Lower leg skin (tissue), 4 donors: ENCODE measurements around the gene CPXM2. TPM values are rescaled to one million over a fixed set of nuclear protein-coding genes. Genes with fewer than 3 reads are reported as not detected.

Experiments used
- DNase-seq, 2 donors: peaks; one replicate each; pipeline ENCODE4 v3.0.0-alpha.2; 2019; ENCODE audit warnings: low spot score in 2 of 2
- H3K4me3 ChIP-seq: fragments of 200-600 bp; sonication (generic); 2 replicates; pipeline ENCODE4 v1.5.1; 2017; ENCODE audit warnings: mild to moderate bottlenecking, low read depth; ENCODE audit not compliant: poor library complexity, severe bottlenecking
- POLR2A ChIP-seq, 2 donors: fragments of 450-650 bp; IDR thresholded peaks; one replicate each; pipeline ENCODE4 v1.6.1; 2016 to 2017; ENCODE audit warnings: antibody characterized with exemption in 2 of 2, mild to moderate bottlenecking in 1 of 2, moderate library complexity in 1 of 2
- WGBS, 2 donors: methylation state at CpG; one replicate each; pipeline ENCODE4 v1.1.5; 2018; 5-methylcytosine and 5-hydroxymethylcytosine counted together
- intact Hi-C: fragments of 100-400 bp; cut with DNase I; formaldehyde crosslinking; loops from one replicate; pipeline ENCODE4 v1.15.0; 2023; ENCODE audit warnings: low total_unique reads
- total RNA-seq, 4 donors: library from RNA; depleted of rRNA; stranded (reverse); fragments of >200 nt; gene quantifications; one replicate each; pipeline ENCODE4 v1.1.0, GENCODE V29; 2016
- TF ChIP-seq, protein P1 (sequence below), 3 donors: fragments of 450-650 bp; IDR thresholded peaks; one replicate each; pipeline ENCODE4 v1.5.1; 2016; ENCODE audit warnings: antibody characterized with exemption in 3 of 3, mild to moderate bottlenecking in 3 of 3, moderate library complexity in 2 of 3

Gene CPXM2
- total RNA-seq, 4 donors from 2014 or later, result 1.6 to 7.0 (median 4.9) TPM

DNA sequence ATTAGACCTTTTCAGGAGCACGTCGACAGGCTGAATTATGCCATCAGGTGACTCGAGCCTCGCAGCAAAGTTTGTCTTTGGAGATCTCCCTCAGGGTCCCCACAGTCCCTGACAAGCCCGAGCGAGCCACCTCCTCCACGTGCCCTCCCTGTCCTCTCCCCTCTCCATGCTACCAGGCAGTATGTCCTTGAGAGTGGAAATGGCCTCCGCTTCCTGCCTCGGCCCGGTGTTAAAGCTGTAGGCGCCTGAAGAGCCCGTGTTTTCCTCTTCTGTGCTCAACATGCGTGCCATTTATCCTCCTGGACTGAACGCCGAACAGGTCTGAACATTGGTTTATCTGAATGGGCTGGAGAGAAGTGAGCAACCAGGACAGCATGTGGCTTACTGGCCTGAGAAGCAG lies 142.9 kb downstream of the CPXM2 start:
- H3K4me3 ChIP-seq, result no peak overlapping the region
- intact Hi-C loops, result no loop called here
- DNase-seq, result peak in 1 of 2 donors; percentile 70
- no peak for TF ChIP-seq POLR2A (IDR thresholded peaks at IDR 0.05)
- TF ChIP-seq, protein P1, sequence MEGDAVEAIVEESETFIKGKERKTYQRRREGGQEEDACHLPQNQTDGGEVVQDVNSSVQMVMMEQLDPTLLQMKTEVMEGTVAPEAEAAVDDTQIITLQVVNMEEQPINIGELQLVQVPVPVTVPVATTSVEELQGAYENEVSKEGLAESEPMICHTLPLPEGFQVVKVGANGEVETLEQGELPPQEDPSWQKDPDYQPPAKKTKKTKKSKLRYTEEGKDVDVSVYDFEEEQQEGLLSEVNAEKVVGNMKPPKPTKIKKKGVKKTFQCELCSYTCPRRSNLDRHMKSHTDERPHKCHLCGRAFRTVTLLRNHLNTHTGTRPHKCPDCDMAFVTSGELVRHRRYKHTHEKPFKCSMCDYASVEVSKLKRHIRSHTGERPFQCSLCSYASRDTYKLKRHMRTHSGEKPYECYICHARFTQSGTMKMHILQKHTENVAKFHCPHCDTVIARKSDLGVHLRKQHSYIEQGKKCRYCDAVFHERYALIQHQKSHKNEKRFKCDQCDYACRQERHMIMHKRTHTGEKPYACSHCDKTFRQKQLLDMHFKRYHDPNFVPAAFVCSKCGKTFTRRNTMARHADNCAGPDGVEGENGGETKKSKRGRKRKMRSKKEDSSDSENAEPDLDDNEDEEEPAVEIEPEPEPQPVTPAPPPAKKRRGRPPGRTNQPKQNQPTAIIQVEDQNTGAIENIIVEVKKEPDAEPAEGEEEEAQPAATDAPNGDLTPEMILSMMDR (IDR thresholded peaks at IDR 0.05), result no peak
- WGBS, 2 donors, result 76 to 82% methylated on average over 15 of the region's 15 CpGs

DNA sequence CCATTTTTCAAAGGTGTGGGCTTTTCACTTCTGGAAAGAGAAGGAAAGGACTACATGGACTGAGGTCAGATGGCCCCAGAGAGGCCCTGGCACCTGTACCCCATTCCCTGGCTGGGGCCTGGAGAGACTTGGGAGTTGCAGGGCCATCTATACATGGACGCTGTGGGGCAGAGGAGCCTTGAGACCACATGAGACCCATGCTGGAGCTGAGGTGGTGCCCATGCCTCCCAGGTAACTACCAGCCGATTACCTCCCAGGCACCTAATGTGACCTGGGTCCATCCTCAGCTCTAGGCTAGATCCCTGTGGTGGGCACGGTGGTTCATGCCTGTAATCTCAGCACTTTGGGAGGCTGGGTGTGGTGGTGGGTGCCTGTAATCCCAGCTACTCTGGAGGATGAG lies 144.2 kb downstream of the CPXM2 start:
- DNase-seq, result peak in 1 of 2 donors; percentile 65
- intact Hi-C loops, result no loop called here
- TF ChIP-seq, protein P1 (IDR thresholded peaks at IDR 0.05), result no peak
- TF ChIP-seq POLR2A (IDR thresholded peaks at IDR 0.05), result no peak
- 96 to 100% methylated on average over 3 of the region's 3 CpGs for WGBS, 2 donors
- no peak overlapping the region for H3K4me3 ChIP-seq

DNA sequence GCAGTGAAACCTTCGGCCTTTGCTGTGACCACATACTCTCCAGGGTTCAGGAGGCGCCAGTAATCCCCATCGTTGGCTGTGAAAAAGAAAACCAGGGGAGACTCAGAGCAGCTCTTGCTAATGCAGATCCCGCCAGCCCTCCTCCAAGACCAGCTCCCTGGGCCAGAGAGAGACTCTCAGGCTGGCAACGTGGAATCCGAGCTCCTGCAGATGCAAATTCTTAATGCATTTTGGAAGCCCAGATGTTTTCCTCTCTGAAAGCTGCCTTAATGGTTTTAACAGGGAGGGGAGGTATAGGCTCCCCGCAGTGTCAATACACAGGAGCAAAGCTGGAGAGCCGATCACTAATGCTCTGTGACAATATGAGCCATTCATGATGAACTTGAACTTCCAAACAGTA lies 144.7 kb downstream of the CPXM2 start:
- WGBS, 2 donors, result 83 to 87% methylated on average over 8 of the region's 8 CpGs
- intact Hi-C loops, result no loop called here
- TF ChIP-seq, protein P1 (IDR thresholded peaks at IDR 0.05), result no peak
- TF ChIP-seq POLR2A (IDR thresholded peaks at IDR 0.05), result no peak
- DNase-seq, result peak in 1 of 2 donors; percentile 48
- H3K4me3 ChIP-seq, result no peak overlapping the region

DNA sequence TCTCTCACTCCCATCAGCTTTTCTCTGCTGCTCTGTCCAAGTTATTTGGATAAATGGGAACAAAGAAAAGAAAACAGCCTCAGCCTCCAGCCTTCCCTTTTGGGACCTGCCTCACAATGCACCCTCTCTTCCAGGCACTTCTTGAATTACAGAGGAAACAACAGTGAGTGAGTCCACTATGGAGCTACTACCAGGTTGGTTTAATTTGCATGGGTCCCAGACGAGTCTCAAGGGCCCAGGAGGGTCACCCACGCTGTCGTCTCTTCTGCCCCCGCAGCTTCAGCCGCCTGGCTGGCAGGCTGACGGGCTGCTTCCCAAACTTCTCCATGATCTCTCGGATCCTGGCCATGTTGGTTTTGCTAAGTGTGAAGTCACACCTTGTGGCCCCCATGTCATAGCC lies 145.1 kb downstream of the CPXM2 start:
- H3K4me3 ChIP-seq, result no peak overlapping the region
- TF ChIP-seq, protein P1 (IDR thresholded peaks at IDR 0.05), result no peak
- no peak for TF ChIP-seq POLR2A (IDR thresholded peaks at IDR 0.05)
- peak in 1 of 2 donors; percentile 31 for DNase-seq
- 72 to 75% methylated on average over 7 of the region's 7 CpGs for WGBS, 2 donors
- intact Hi-C loops, result no loop called here

DNA sequence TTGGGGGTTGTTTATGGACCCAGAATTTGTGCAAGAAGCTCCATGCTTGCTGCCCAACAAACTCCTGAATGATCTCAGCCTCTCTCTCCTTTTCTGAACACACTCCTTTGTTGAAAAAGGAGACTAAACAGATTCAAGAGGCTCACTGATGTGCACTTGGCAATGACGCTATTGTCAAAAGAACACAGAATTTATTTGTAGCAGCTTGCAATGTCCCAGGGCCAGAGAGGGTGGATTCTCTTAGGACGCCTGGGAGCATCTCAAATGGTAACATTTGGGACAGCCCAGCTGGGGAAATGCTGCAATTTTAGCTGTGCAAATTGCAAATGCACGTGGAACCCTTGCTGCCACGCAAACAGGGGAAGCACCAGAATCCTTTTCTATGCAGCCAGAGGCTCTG lies 145.5 kb downstream of the CPXM2 start:
- no peak for TF ChIP-seq POLR2A (IDR thresholded peaks at IDR 0.05)
- TF ChIP-seq, protein P1 (IDR thresholded peaks at IDR 0.05), result no peak
- WGBS, 2 donors, result 33 to 36% methylated on average over 4 of the region's 4 CpGs
- peak in 1 of 2 donors; percentile 15 for DNase-seq
- no peak overlapping the region for H3K4me3 ChIP-seq
- intact Hi-C loops, result no loop called here

DNA sequence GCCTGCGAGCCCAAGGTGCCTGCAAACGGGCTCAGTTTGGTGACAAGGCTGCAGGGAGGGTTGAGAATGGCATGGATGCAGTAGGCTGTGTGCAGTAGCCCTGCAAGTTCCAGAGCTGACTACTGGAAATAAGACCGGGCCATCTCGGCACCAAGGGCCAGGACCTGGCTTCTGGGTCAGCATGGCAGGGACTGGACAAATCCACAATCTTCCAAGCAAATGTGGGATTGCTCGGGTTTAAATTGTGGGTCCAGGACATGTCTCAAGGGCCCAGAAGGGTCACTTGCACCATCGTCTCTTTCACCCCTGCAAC lies 147.4 kb downstream of the CPXM2 start:
- peak in 1 of 2 donors; percentile 62 for DNase-seq

More for the DNA sequence above, 147.4 kb downstream of the CPXM2 start:
- H3K4me3 ChIP-seq, result no peak overlapping the region
- intact Hi-C loops, result no loop called here
- TF ChIP-seq, protein P1 (IDR thresholded peaks at IDR 0.05), result no peak
- TF ChIP-seq POLR2A (IDR thresholded peaks at IDR 0.05), result no peak
- 77 to 86% methylated on average over 6 of the region's 6 CpGs for WGBS, 2 donors
